Measurements from ENCODE around the gene ZNF462. TPM values are rescaled to one million over a fixed set of nuclear protein-coding genes. Genes with fewer than 3 reads are reported as not detected.

ZNF462 gene
- total RNA-seq, 1 experiment from 2014 or later: 164 TPM

DNA sequence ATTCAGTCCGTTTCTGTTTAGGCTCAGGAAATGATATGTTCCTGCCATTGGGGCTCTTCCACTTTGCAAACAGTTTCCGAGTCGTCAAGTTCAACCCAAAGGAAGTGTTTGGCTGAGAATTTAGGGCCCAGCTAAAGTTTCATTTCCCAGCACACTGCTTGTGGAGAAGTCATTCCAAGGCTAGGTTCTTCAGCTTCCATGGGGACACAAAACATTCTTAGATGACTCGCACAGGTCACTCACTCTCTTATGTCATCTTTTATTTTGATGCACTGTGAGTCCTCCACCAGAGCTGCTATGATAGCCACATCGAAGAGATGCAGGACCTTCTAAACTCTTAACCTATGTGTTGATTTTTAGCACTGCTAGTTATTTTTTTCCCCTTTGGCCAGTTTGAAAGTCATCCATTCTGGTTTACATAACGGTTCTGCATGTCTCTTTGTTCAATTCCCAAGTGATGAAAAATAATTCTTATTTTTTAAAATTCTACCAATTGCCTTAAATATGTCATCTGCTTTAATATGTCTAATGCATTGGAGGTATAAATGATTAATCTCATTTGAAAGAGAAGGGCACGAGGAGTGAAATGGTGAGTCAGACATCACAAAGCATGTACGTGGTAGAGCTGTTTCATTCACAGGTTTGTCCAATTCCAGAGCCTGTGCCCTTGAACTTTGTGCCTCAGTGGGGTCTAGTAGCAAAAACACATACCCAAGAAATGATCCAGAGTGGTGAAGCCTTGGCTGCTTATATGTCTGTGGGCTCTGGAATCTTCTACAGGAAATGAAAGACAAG lies 84.3 kb downstream of the ZNF462 start:
- no peak overlapping the region for H3K4ac ChIP-seq (ENCODE audit: low read depth, low read length)
- no peak overlapping the region for H3K18ac ChIP-seq (ENCODE audit: insufficient read length, low read depth, low read length)
- no peak overlapping the region for H3K27ac ChIP-seq (ENCODE audit: insufficient read length, low read depth, low read length)
- H2BK120ac ChIP-seq (ENCODE audit: low read depth, low read length, poor library complexity, severe bottlenecking): no peak overlapping the region
- H2BK15ac ChIP-seq (ENCODE audit: low read depth, low read length): no peak overlapping the region
- Mint-ChIP-seq H3K27ac (peak overlapping the region in 1 of 3 experiments; percentile 68; a peak in 2 of 7 replicates), H3K36me3 (ENCODE audit: insufficient read depth in 1 of 3, low read depth in 3 of 3) (peaks cover 44 to 71% (median 58%) of the 10 kb centered on the region in 3 experiments), H3K27me3 (ENCODE audit: low read depth) (no peaks in the 10 kb centered on the region; the same call in 1 of the 2 replicates), H3K9me3 (no peaks in the 10 kb centered on the region), H3K4me1 (peaks cover 5 to 13% of the 10 kb centered on the region in 2 experiments; a peak in 3 of 4 replicates), H3K4me3 (no peak overlapping the region)
- H3K23me2 ChIP-seq (ENCODE audit: insufficient read length, low read depth, low read length, poor library complexity, severe bottlenecking): no peaks in the 10 kb centered on the region
- H3K27me3 ChIP-seq (ENCODE audit: insufficient read depth, low read length): no peaks in the 10 kb centered on the region
- H3K4me2 ChIP-seq (ENCODE audit: insufficient read depth, insufficient read length, low read length): no peak overlapping the region
- H3K4me1 ChIP-seq (ENCODE audit: insufficient read depth, low read length): peaks cover 2% of the 10 kb centered on the region; the same call in 1 of the 2 replicates
- no peak overlapping the region for H4K91ac ChIP-seq (ENCODE audit: insufficient read length, low read depth, low read length)
- no peaks in the 10 kb centered on the region for H3K9me3 ChIP-seq (ENCODE audit: control insufficient read depth, low read depth, low read length)
- no peak overlapping the region for H3K56ac ChIP-seq (ENCODE audit: insufficient read length, low read depth, low read length)
- peaks cover 1% of the 10 kb centered on the region for H3K79me1 ChIP-seq (ENCODE audit: insufficient read depth, low read depth, low read length, poor library complexity, severe bottlenecking)
- no peaks in the 10 kb centered on the region for H4K20me1 ChIP-seq (ENCODE audit: control insufficient read depth, insufficient read depth, insufficient read length)
- H2BK12ac ChIP-seq (ENCODE audit: insufficient read length, low read depth, low read length): no peak overlapping the region
- H2BK20ac ChIP-seq (ENCODE audit: low read depth, low read length, poor library complexity, severe bottlenecking): no peak overlapping the region
- H2AK5ac ChIP-seq (ENCODE audit: insufficient read length, low read length): no peak overlapping the region
- H3T11ph ChIP-seq (ENCODE audit: low read length): no peak overlapping the region
- no peak overlapping the region for H3K14ac ChIP-seq (ENCODE audit: insufficient read depth, low read length)
- no peak overlapping the region for H4K8ac ChIP-seq (replicated peaks; ENCODE audit: insufficient read length, low read depth, low read length)
- H3K79me2 ChIP-seq (ENCODE audit: insufficient read depth, low read length): no peaks in the 10 kb centered on the region
- H3K23ac ChIP-seq (ENCODE audit: insufficient read length, low read depth, low read length): no peak overlapping the region
- H4K5ac ChIP-seq (ENCODE audit: insufficient read length, low read depth, low read length): no peak overlapping the region
- no peak for DNase-seq
- no peak overlapping the region for H2AFZ ChIP-seq (ENCODE audit: low read length)
- TF ChIP-seq, protein P1, sequence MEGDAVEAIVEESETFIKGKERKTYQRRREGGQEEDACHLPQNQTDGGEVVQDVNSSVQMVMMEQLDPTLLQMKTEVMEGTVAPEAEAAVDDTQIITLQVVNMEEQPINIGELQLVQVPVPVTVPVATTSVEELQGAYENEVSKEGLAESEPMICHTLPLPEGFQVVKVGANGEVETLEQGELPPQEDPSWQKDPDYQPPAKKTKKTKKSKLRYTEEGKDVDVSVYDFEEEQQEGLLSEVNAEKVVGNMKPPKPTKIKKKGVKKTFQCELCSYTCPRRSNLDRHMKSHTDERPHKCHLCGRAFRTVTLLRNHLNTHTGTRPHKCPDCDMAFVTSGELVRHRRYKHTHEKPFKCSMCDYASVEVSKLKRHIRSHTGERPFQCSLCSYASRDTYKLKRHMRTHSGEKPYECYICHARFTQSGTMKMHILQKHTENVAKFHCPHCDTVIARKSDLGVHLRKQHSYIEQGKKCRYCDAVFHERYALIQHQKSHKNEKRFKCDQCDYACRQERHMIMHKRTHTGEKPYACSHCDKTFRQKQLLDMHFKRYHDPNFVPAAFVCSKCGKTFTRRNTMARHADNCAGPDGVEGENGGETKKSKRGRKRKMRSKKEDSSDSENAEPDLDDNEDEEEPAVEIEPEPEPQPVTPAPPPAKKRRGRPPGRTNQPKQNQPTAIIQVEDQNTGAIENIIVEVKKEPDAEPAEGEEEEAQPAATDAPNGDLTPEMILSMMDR (conservative IDR thresholded peaks at IDR 0.05): no peak
- no peak overlapping the region for H2BK5ac ChIP-seq (ENCODE audit: insufficient read length, low read length)
- no CpG with 5 or more reads among the region's 8 CpGs for WGBS (ENCODE audit: extremely low coverage, insufficient read length, low lambda C conversion rate)
- H3K9ac ChIP-seq (ENCODE audit: extremely low read depth, insufficient read length, low read length): no peak overlapping the region
